GM19193 (cell line): ENCODE results near the gene BNIPL.

Experiments
- POLR2A ChIP-seq: IDR thresholded peaks from 4 replicates; pipeline ENCODE4 v1.6.1; 2011; ENCODE audit not compliant: insufficient read depth, insufficient read length; ENCODE audit errors: extremely low read depth

Gene BNIPL

DNA sequence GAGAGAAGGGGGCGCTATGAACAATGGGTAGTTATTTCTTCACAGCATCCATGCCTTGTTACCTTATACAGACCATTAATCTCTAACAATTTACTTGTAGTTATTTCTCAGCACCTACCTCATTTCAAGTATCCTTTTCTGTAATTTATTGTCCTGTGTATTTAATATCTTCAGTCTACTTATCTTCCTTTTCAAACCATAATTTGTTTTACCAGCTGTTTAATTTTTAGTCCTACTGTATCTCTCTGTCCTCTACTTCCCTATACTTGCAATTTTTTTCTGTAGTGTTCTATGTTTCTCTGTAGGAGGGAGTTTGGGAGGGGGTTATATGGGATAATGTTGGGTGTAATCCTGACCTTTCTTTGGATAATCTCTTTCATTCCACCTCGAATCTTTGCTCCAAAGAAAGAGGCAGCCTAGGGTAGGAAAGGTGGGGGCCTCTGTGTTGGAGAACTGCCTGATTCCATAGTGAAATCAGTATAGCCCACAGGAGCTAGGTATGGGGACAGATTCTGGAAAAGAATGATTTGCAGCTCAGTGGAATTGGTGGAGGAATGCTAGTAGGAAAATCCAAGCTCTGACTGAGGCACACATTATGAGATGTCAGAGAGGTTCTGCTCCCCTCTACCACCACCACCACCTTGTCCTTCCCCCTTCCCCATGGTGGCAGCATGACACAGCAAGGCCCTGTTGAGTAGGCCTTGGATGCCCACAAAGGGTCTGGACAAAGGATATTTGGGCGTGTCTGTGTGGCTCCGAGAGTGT is 24.5 kb downstream of the BNIPL start:
- TF ChIP-seq POLR2A = no peak

DNA sequence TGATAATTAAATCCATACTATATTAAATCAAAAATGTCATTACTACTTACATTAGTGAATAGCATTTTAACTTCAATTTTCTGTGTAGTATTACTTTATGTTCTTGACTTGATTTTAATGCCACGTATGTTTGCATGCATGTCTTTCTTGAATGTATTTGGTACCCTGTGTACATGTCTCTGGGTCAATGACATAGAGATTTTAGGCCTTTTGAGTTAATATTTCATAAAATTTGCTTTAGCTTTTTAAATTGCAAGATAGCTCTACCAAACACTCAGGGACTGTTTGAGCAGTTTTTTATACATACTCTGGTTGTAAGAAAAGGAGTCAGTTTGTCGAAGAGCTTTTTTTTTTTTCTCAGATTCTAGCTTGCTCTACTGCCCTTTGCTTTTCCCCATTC is 25.3 kb downstream of the BNIPL start:
- no peak for TF ChIP-seq POLR2A

DNA sequence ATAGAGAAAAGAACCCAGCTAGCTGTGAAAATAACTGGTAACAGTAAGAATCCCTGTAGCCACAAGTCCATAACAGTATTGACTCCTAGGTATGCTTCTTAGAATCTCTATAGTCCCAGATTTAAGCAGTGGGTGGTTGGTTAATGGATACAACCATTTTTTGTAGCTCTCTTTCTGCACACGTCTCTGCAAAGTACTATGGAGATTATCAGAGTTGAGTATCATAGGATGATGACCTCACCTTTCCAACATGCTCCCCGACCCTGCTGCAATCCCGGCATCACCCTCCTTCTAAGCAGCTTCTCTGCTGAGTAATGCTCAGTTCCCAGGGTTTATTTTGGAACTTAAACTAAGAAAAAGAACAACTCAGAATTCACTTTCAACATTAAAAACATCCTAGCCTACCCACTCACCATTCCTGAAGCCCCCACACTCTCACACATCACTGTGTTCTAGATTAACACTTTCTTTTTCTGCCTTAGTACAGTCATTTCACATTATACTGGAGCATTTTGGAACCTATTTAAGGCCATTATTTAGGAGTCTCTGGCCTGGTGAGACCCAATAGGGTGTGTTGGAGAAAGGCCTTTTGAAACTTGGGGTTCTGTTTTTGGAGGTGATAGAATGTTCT is 26.5 kb downstream of the BNIPL start:
- TF ChIP-seq POLR2A = no peak

DNA sequence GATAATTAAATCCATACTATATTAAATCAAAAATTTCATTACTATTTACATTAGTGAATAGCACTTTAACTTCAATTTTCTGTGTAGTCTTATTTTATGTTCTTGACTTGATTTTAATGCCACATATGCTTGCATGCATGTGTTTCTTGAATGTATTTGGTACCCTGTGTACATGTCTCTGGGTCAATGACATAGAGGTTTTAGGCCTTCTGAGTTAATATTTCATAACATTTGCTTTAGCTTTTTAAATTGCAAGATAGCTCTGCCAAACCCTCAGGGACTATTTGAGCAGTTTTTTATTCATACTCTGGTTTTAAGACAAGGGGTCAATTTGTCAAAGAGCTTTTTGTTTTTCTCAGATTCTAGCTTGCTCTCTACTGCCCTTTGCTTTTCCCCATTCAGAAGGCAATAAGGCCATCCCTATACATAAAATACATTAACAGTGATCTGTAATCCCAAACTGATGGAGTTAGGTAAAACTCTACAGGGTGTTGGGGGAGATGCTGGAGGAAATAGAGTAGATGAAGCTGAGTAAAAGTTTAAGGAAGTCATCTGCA is 28.8 kb downstream of the BNIPL start:
- no peak for TF ChIP-seq POLR2A

DNA sequence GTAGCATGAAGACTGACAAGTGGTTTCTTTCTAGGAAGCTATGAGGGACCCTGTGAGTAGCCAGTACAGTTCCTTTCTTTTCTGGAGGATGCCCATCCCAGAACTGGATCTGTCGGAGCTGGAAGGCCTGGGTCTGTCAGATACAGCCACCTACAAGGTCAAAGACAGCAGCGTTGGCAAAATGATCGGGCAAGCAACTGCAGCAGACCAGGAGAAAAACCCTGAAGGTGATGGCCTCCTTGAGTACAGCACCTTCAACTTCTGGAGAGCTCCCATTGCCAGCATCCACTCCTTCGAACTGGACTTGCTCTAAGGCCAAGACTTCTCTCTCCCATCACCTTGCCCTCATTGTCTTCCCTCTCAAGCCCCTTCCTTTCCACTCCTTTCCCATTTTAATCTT is 30.8 kb downstream of the BNIPL start:
- no peak for TF ChIP-seq POLR2A

DNA sequence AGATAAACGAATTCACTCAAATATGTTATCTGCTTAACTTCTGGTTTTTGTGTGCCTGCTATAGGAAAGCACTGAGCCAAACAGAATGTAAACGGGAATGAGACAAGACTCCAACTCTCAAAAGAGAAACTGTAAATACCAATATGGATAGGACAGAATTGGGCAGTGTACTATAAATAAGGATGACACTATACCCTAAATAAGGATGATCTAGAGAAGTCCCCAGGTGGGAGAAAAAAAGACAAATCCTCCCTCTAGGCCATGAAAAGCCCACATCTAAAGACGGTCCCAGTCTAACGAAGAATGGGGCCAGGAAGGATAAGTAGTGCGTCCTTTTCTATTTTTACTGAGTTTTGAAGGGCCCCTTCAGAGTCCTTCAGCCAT is 32.7 kb downstream of the BNIPL start:
- TF ChIP-seq POLR2A = no peak

DNA sequence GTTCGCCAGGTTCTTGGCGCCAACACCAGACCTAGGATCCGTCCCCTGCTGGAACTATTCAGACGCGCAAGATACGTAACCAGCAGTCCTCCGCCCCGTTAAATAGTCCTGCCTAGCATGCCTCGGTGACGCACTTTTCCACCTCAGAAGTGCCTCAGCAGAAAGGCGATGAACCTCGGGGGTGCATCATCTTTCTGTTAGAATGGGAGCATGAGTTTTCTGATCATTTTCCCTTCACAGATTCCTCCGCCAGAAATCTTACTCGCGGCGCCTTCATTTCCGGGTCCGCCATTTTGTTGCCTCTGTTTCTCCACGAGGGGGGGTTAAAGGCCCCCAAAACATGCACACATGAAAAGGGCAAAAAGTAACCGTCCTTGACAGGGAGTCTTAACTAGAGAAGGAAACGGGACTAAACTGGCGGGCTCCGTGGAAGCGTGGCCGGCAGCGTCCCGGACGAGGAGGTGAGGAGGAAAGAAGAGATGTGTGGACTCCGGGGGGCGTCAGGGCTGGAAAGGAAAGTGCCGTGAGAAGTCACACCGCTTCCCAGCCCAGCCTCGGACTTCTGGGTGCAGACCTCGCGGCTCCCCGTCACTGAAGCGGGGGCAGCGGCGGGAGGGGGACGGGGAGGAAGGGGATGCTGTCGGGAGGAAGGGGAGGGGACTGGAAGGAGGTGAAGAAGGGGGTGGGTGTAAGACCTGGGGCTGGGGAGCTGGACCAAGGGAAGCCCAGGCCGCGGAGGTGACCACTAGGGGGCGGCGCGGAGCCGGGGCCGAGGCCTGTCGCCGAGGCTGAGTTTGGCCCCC is 34.3 kb downstream of the BNIPL start, which contains the start of gene GABPB2:
Gene GABPB2 (plus strand): TSS at position 288 of the 803 bp plus-strand sequence. CDS start 17,429 bp downstream, outside the sequence.
- peak; percentile 43 for TF ChIP-seq POLR2A

DNA sequence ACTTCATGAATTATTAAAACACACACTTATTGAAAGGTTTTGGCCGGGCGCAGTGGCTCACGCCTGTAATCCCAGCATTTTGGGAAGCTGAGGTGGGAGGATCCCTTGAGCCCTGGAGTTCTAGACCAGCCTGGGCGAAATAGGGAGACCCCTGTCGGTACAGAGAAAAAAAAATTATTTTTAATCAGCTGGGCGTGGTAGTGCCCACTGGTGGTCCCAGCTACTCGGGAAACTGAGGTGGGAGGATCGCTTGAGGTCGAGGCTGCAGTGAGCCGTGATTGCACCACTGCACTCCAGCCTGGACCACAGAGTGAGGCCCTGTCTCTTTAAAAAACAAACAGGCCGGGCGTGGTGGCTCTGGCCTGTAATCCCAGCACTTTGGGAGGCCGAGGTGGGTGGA is 35.8 kb downstream of the BNIPL start:
- no peak for TF ChIP-seq POLR2A

DNA sequence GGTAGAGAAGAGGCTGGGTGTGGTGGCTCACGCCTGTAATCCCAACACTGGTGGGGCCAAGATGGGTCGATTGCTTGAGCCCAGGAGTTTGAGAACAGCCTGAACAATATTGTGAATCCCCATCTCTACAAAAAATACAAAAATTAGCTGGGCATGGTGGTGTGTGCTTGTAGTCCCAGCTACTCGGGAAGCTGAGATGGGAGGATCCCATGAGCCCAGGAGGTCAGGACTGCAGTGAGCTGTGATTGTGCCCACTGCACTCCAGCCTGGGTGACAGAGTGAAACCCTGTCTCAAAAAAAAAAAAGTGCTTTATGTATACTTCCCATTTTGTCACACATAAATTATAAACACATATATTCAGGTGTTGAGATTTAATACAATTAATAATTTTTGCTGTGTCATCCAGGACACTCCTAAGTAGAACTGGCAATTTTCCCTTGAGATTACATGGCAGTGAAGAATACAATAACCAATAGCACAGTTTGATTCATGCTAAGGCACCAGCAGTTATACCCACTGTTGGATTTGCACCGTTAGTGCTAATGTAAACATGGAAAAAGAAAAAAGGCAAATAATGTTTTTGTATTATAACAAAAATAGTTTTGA is 49.7 kb downstream of the BNIPL start:
- no peak for TF ChIP-seq POLR2A
